Chondrocyte (in vitro differentiated cells): Measurements from ENCODE around the gene PPP2R2C. TPM values are rescaled to one million over a fixed set of nuclear protein-coding genes. Genes with fewer than 3 reads are reported as not detected.

ENCODE experiments used
- DNase-seq: peaks from one replicate; pipeline ENCODE4 v3.0.0; 2021; ENCODE audit warnings: mixed read lengths, low spot score
- H3K27ac Mint-ChIP-seq: one replicate; pipeline ENCODE4 v1.8.0; 2021; ENCODE audit warnings: mild to moderate bottlenecking, moderate library complexity, mixed read lengths; ENCODE audit not compliant: unreplicated experiment
- H3K27me3 Mint-ChIP-seq: 2 replicates; pipeline ENCODE4 v1.8.0; 2021; ENCODE audit warnings: low read depth, mixed read lengths
- H3K36me3 Mint-ChIP-seq: 2 replicates; pipeline ENCODE4 v1.8.0; 2021; ENCODE audit warnings: low read depth, mixed read lengths
- H3K4me1 Mint-ChIP-seq: 2 replicates; pipeline ENCODE4 v1.8.0; 2021; ENCODE audit warnings: low read depth, mild to moderate bottlenecking, mixed read lengths
- H3K4me3 Mint-ChIP-seq: one replicate; pipeline ENCODE4 v1.8.0; 2021; ENCODE audit warnings: mild to moderate bottlenecking, moderate library complexity, mixed read lengths; ENCODE audit not compliant: unreplicated experiment
- H3K9me3 Mint-ChIP-seq: 2 replicates; pipeline ENCODE4 v1.8.0; 2021; ENCODE audit warnings: low read depth, mixed read lengths
- CTCF ChIP-seq: fragments of 200-600 bp; sonication (generic); IDR thresholded peaks from 2 replicates; pipeline ENCODE4 v1.5.0; 2021; ENCODE audit warnings: antibody characterized with exemption, mild to moderate bottlenecking, moderate library complexity
- total RNA-seq: library from RNA; stranded (reverse); gene quantifications from 3 replicates; pipeline ENCODE4 v1.2.1, GENCODE V29; 2021

The PPP2R2C gene
- total RNA-seq, 1 donor from 2014 or later, result 0.10 TPM

- Mint-ChIP-seq H3K4me1 (no peaks in the 10 kb centered on the region), H3K36me3 (no peaks in the 10 kb centered on the region), H3K27me3 (peaks cover 44% of the 10 kb centered on the region), H3K27ac (no peak overlapping the region), H3K4me3 (no peak overlapping the region), H3K9me3 (no peaks in the 10 kb centered on the region)
- TF ChIP-seq CTCF, result no peak
- no peak for DNase-seq
Measured at GRCh38 chr4:6391186-6391851, 81.1 kb downstream of the PPP2R2C start.

GRCh38 chr4:6390356-6390755 lies 82.1 kb downstream of the PPP2R2C start:
- Mint-ChIP-seq H3K9me3 (no peaks in the 10 kb centered on the region), H3K27me3 (peaks cover 49% of the 10 kb centered on the region), H3K27ac (no peak overlapping the region), H3K4me3 (no peak overlapping the region), H3K4me1 (no peaks in the 10 kb centered on the region), H3K36me3 (no peaks in the 10 kb centered on the region)
- no peak for TF ChIP-seq CTCF
- DNase-seq, result no peak

- DNase-seq, result no peak
- H3K4me1 Mint-ChIP-seq, result no peaks in the 10 kb centered on the region
- H3K36me3 Mint-ChIP-seq, result no peaks in the 10 kb centered on the region
- H3K27me3 Mint-ChIP-seq, result peaks cover 56% of the 10 kb centered on the region
- H3K27ac Mint-ChIP-seq, result no peak overlapping the region
- H3K4me3 Mint-ChIP-seq, result no peak overlapping the region
- no peaks in the 10 kb centered on the region for H3K9me3 Mint-ChIP-seq
- no peak for TF ChIP-seq CTCF
Measured at GRCh38 chr4:6389142-6389825, 83.1 kb downstream of the PPP2R2C start.

- Mint-ChIP-seq H3K4me1 (no peaks in the 10 kb centered on the region), H3K9me3 (no peaks in the 10 kb centered on the region), H3K27ac (no peak overlapping the region), H3K27me3 (peaks cover 62% of the 10 kb centered on the region), H3K4me3 (no peak overlapping the region), H3K36me3 (no peaks in the 10 kb centered on the region)
- DNase-seq, result no peak
- no peak for TF ChIP-seq CTCF
Measured at GRCh38 chr4:6388713-6389112, 83.7 kb downstream of the PPP2R2C start.

GRCh38 chr4:6387946-6388345 lies 84.5 kb downstream of the PPP2R2C start:
- no peak overlapping the region for H3K27ac Mint-ChIP-seq
- H3K4me1 Mint-ChIP-seq, result no peaks in the 10 kb centered on the region
- no peak for DNase-seq
- H3K27me3 Mint-ChIP-seq, result peaks cover 66% of the 10 kb centered on the region
- H3K9me3 Mint-ChIP-seq, result no peaks in the 10 kb centered on the region
- H3K36me3 Mint-ChIP-seq, result no peaks in the 10 kb centered on the region
- no peak for TF ChIP-seq CTCF
- no peak overlapping the region for H3K4me3 Mint-ChIP-seq
